ENCODE measurements around the gene COP1. TPM values are rescaled to one million over a fixed set of nuclear protein-coding genes. Genes with fewer than 3 reads are reported as not detected.
A peak's percentile ranks its signal among the peaks of the same experiment; 100 is the strongest.

Gene COP1
- polyA plus RNA-seq, 3 donors: 44.0 to 74.2 (median 68.6) TPM

GRCh38 chr1:176122282-176122681 is 84.8 kb downstream of the COP1 start:
- H3K36me3 Mint-ChIP-seq: peaks cover 35 to 56% of the 10 kb centered on the region in 2 donors
- H3K79me2 ChIP-seq (ENCODE audit: insufficient read depth, low read length): peaks cover 10% of the 10 kb centered on the region
- WGBS (ENCODE audit: insufficient coverage): no CpG with 5 or more reads among the region's 4 CpGs

GRCh38 chr1:176119549-176119948 is 87.5 kb downstream of the COP1 start:
- no peak for DNase-seq
- no peaks in the 10 kb centered on the region for H3K4me1 ChIP-seq (ENCODE audit: control insufficient read depth in 1 of 2, insufficient read depth in 2 of 2, low read length in 2 of 2)
- peaks cover 0 to 6% of the 10 kb centered on the region in 2 donors for H3K9me3 ChIP-seq (replicated peaks in 1 of 2; ENCODE audit: control insufficient read depth in 1 of 2, insufficient read depth in 1 of 2, low read length in 2 of 2)
- Mint-ChIP-seq H3K27ac (peak overlapping the region in 1 of 7 donors; percentile 26), H3K4me1 (no peaks in the 10 kb centered on the region), H3K9me3 (peaks cover 3 to 17% (median 7%) of the 10 kb centered on the region in 7 donors), H3K36me3 (peaks cover 34 to 55% of the 10 kb centered on the region in 2 donors), H3K27me3 (ENCODE audit: low read depth in 3 of 3) (peaks cover 0 to 2% (median 0%) of the 10 kb centered on the region in 3 donors), H3K4me3 (no peak overlapping the region)
- H2AFZ ChIP-seq (ENCODE audit: insufficient read depth, low read depth, low read length, poor library complexity, severe bottlenecking): no peak overlapping the region
- TF ChIP-seq CTCF (IDR thresholded peaks at IDR 0.05): no peak
- WGBS (ENCODE audit: insufficient coverage): no CpG with 5 or more reads among the region's 1 CpG
- no peak overlapping the region for H3K9ac ChIP-seq (ENCODE audit: insufficient read depth, low read length, poor library complexity, severe bottlenecking)
- peaks cover 8% of the 10 kb centered on the region for H3K79me2 ChIP-seq (ENCODE audit: insufficient read depth, low read length)
- peaks cover 60% of the 10 kb centered on the region for H4K20me1 ChIP-seq (ENCODE audit: insufficient read depth, low read length)
- intact Hi-C loops (cut with micrococcal nuclease): no loop called here
- H3K4me3 ChIP-seq (replicated peaks in 1 of 3; ENCODE audit: low read depth in 2 of 3, low read length in 3 of 3): no peak overlapping the region
- H3K36me3 ChIP-seq (replicated peaks in 1 of 2; ENCODE audit: control insufficient read depth in 1 of 2, insufficient read depth in 2 of 2, low read length in 2 of 2): peaks cover 33 to 64% of the 10 kb centered on the region in 2 donors
- no peak overlapping the region for H3K27ac ChIP-seq (ENCODE audit: low read depth in 1 of 2, low read length in 2 of 2)
- H3K27me3 ChIP-seq (ENCODE audit: control insufficient read depth in 2 of 2, insufficient read depth in 2 of 2, low read length in 2 of 2): no peaks in the 10 kb centered on the region
- no peak overlapping the region for H3K4me2 ChIP-seq (replicated peaks; ENCODE audit: extremely low read depth, low read length, poor library complexity, severe bottlenecking)

More at GRCh38 chr1:176122282-176122681, 84.8 kb downstream of the COP1 start:
- Histone ChIP-seq H2AFZ (ENCODE audit: insufficient read depth, low read depth, low read length, poor library complexity, severe bottlenecking) (no peak overlapping the region), H3K4me2 (replicated peaks; ENCODE audit: extremely low read depth, low read length, poor library complexity, severe bottlenecking) (no peak overlapping the region), H3K27ac (ENCODE audit: low read depth in 1 of 2, low read length in 2 of 2) (no peak overlapping the region), H3K36me3 (replicated peaks in 1 of 2; ENCODE audit: control insufficient read depth in 1 of 2, insufficient read depth in 2 of 2, low read length in 2 of 2) (peaks cover 20 to 60% of the 10 kb centered on the region in 2 donors), H3K27me3 (ENCODE audit: control insufficient read depth in 2 of 2, insufficient read depth in 2 of 2, low read length in 2 of 2) (no peaks in the 10 kb centered on the region), H3K4me1 (ENCODE audit: control insufficient read depth in 1 of 2, insufficient read depth in 2 of 2, low read length in 2 of 2) (no peaks in the 10 kb centered on the region), H3K9me3 (replicated peaks in 1 of 2; ENCODE audit: control insufficient read depth in 1 of 2, insufficient read depth in 1 of 2, low read length in 2 of 2) (peaks cover 0 to 6% of the 10 kb centered on the region in 2 donors), H3K9ac (ENCODE audit: insufficient read depth, low read length, poor library complexity, severe bottlenecking) (no peak overlapping the region), H4K20me1 (ENCODE audit: insufficient read depth, low read length) (peaks cover 51% of the 10 kb centered on the region), H3K4me3 (replicated peaks in 1 of 3; ENCODE audit: low read depth in 2 of 3, low read length in 3 of 3) (no peak overlapping the region)
- H3K27me3 Mint-ChIP-seq (ENCODE audit: low read depth in 3 of 3): peaks cover 0 to 2% (median 0%) of the 10 kb centered on the region in 3 donors
- no peak for TF ChIP-seq CTCF (IDR thresholded peaks at IDR 0.05)
- H3K9me3 Mint-ChIP-seq: peaks cover 5 to 21% (median 13%) of the 10 kb centered on the region in 7 donors
- H3K4me1 Mint-ChIP-seq: no peaks in the 10 kb centered on the region
- no peak for DNase-seq
- no peak overlapping the region for H3K4me3 Mint-ChIP-seq
- no peak overlapping the region for H3K27ac Mint-ChIP-seq
- intact Hi-C loops (cut with micrococcal nuclease): no loop called here

All from CD14-positive monocyte (primary cell).